H1 (cell line): Measurements from ENCODE around the gene RAB10. TPM values are rescaled to one million over a fixed set of nuclear protein-coding genes. Genes with fewer than 3 reads are reported as not detected.

Experiments
- CTCF ChIA-PET: fragments of 300-600 bp; sonication (Branson Sonifier 250); formaldehyde crosslinking; loops from one replicate; lab custom pipeline; 2021; ENCODE audit not compliant: partially characterized antibody; lab: Charles Lee
- POLR2A ChIA-PET: fragments of 300-600 bp; sonication (Branson Sonifier 250); formaldehyde crosslinking; loops from one replicate; lab custom pipeline; 2021; ENCODE audit warnings: inconsistent platforms; ENCODE audit not compliant: partially characterized antibody; lab: Charles Lee
- DNase-seq, 2 experiments: peaks; one replicate each; pipeline versions ENCODE4 v3.0.0 to v3.0.0-alpha.2; 2010 to 2022; ENCODE audit warnings: low spot score in 2 of 2, low read depth in 1 of 2, mixed read lengths in 1 of 2
- FAIRE-seq: peaks from 2 replicates; lab custom pipeline; 2011; peaks lifted over from hg19 to GRCh38; lab: Jason Lieb, UNC
- H2AFZ ChIP-seq: 2 replicates; pipeline ENCODE4 v1.8.1; 2012; ENCODE audit warnings: low read length, inconsistent platforms
- H2AK5ac ChIP-seq: 2 replicates; pipeline ENCODE4 v1.6.1; 2013; ENCODE audit warnings: low read depth, low read length
- H2BK120ac ChIP-seq: replicated peaks from 2 replicates; pipeline ENCODE3; 2013; ENCODE audit warnings: low read depth, low read length, inconsistent platforms
- H2BK12ac ChIP-seq: 2 replicates; pipeline ENCODE4 v1.6.1; 2013; ENCODE audit warnings: low read depth, low read length
- H2BK15ac ChIP-seq: 2 replicates; pipeline ENCODE4 v1.6.1; 2013; ENCODE audit warnings: low read length
- H2BK20ac ChIP-seq: 2 replicates; pipeline ENCODE4 v1.6.1; 2013; ENCODE audit warnings: low read length
- H2BK5ac ChIP-seq: 2 replicates; pipeline ENCODE4 v1.6.1; 2013; ENCODE audit warnings: low read depth, low read length
- H3K14ac ChIP-seq: 2 replicates; pipeline ENCODE4 v1.6.1; 2013; ENCODE audit warnings: inconsistent platforms; ENCODE audit not compliant: insufficient read length
- H3K18ac ChIP-seq: 2 replicates; pipeline ENCODE4 v1.6.1; 2013; ENCODE audit warnings: low read length; ENCODE audit errors: extremely low read depth
- H3K23ac ChIP-seq: 2 replicates; pipeline ENCODE4 v1.6.1; 2013; ENCODE audit warnings: inconsistent platforms; ENCODE audit not compliant: insufficient read length
- H3K23me2 ChIP-seq: 2 replicates; pipeline ENCODE4 v1.6.1; 2013; ENCODE audit warnings: low read depth, low read length
- H3K27ac ChIP-seq: 2 replicates; pipeline ENCODE4 v1.6.1; 2011; ENCODE audit warnings: low read depth, low read length, inconsistent platforms
- H3K27me3 ChIP-seq, 4 experiments: replicated peaks in 1 of 4; 1 replicate in 1 of 4; 2 replicates in 3 of 4; pipeline versions ENCODE4 v1.6.1 to v1.8.1; 2011 to 2013; ENCODE audit warnings: low read length in 3 of 4, mild to moderate bottlenecking in 3 of 4, inconsistent platforms in 2 of 4, mixed read lengths in 2 of 4, moderate library complexity in 1 of 4; ENCODE audit not compliant: control insufficient read depth in 3 of 4, insufficient read depth in 3 of 4; ENCODE audit errors: extremely low read depth in 1 of 4
- H3K36me3 ChIP-seq, 4 experiments: 2 replicates each; pipeline versions ENCODE4 v1.6.1 to v1.8.1; 2011 to 2013; ENCODE audit warnings: mild to moderate bottlenecking in 4 of 4, low read length in 3 of 4, moderate library complexity in 2 of 4, control low read depth in 1 of 4, inconsistent platforms in 1 of 4; ENCODE audit not compliant: insufficient read depth in 4 of 4, control insufficient read depth in 2 of 4
- H3K4ac ChIP-seq: replicated peaks from 2 replicates; pipeline ENCODE3; 2013; ENCODE audit warnings: low read length, low read depth, mixed read lengths, inconsistent platforms; ENCODE audit not compliant: insufficient read length
- H3K4me1 ChIP-seq, 4 experiments: replicated peaks in 1 of 4; 1 replicate in 1 of 4; 2 replicates in 3 of 4; pipeline versions ENCODE4 v1.6.1 to v1.8.1; 2011 to 2013; ENCODE audit warnings: low read length in 3 of 4, inconsistent platforms in 2 of 4, mixed read lengths in 1 of 4; ENCODE audit not compliant: insufficient read depth in 4 of 4, control insufficient read depth in 3 of 4
- H3K4me2 ChIP-seq, 2 experiments: 2 replicates each; pipeline versions ENCODE4 v1.6.1 to v1.8.1; 2011 to 2013; ENCODE audit warnings: low read depth in 2 of 2, low read length in 2 of 2, control low read depth in 1 of 2, inconsistent platforms in 1 of 2, mild to moderate bottlenecking in 1 of 2; ENCODE audit not compliant: insufficient read depth in 1 of 2
- H3K4me3 ChIP-seq, 4 experiments: fragments of 200-600, 300-600 bp in 1 of 4; sonication (generic), shearing (Covaris generic), sonication (Bioruptor Twin) in 1 of 4; 2 replicates each; pipeline versions ENCODE4 v1.5.1 to v1.8.1; 2011 to 2016; ENCODE audit warnings: low read length in 4 of 4, low read depth in 3 of 4, control low read depth in 2 of 4, inconsistent platforms in 2 of 4, mild to moderate bottlenecking in 2 of 4, mixed read lengths in 1 of 4, moderate library complexity in 1 of 4; ENCODE audit not compliant: insufficient read depth in 2 of 4; ENCODE audit errors: extremely low read depth in 1 of 4
- H3K56ac ChIP-seq: replicated peaks from 2 replicates; pipeline ENCODE3; 2013; ENCODE audit warnings: low read depth, mild to moderate bottlenecking, mixed read lengths, low read length, inconsistent platforms; ENCODE audit not compliant: insufficient read length
- H3K79me1 ChIP-seq: 2 replicates; pipeline ENCODE4 v1.6.1; 2013; ENCODE audit warnings: low read depth, low read length, control low read depth
- H3K79me2 ChIP-seq, 2 experiments: 2 replicates each; pipeline versions ENCODE4 v1.6.1 to v1.8.1; 2012 to 2013; ENCODE audit warnings: low read length in 2 of 2, mild to moderate bottlenecking in 2 of 2, inconsistent platforms in 1 of 2; ENCODE audit not compliant: insufficient read depth in 2 of 2, control insufficient read depth in 1 of 2
- H3K9ac ChIP-seq, 4 experiments: replicated peaks in 1 of 4; 1 replicate in 1 of 4; 2 replicates in 3 of 4; pipeline versions ENCODE4 v1.6.1 to v1.8.1; 2011 to 2013; ENCODE audit warnings: low read depth in 3 of 4, low read length in 3 of 4, control low read depth in 2 of 4, mild to moderate bottlenecking in 2 of 4, moderate library complexity in 2 of 4, inconsistent platforms in 1 of 4; ENCODE audit errors: extremely low read depth in 1 of 4
- H3K9me3 ChIP-seq, 2 experiments: 2 replicates each; pipeline versions ENCODE4 v1.6.1 to v1.8.1; 2012 to 2013; ENCODE audit warnings: mild to moderate bottlenecking in 2 of 2, moderate library complexity in 2 of 2, control low read depth in 1 of 2, inconsistent platforms in 1 of 2, low read depth in 1 of 2, low read length in 1 of 2, mixed read lengths in 1 of 2; ENCODE audit not compliant: insufficient read depth in 2 of 2
- H4K20me1 ChIP-seq, 2 experiments: replicated peaks in 1 of 2; 2 replicates each; pipeline versions ENCODE3 to v1.8.1; 2011 to 2013; ENCODE audit warnings: inconsistent platforms in 2 of 2, low read length in 2 of 2, mild to moderate bottlenecking in 1 of 2; ENCODE audit not compliant: insufficient read depth in 2 of 2, control insufficient read depth in 1 of 2
- H4K5ac ChIP-seq: 2 replicates; pipeline ENCODE4 v1.6.1; 2013; ENCODE audit warnings: low read length, low read depth, mixed read lengths, inconsistent platforms; ENCODE audit not compliant: insufficient read length
- H4K8ac ChIP-seq: 2 replicates; pipeline ENCODE4 v1.8.0; 2013; ENCODE audit warnings: mild to moderate bottlenecking, moderate library complexity, low read length, inconsistent platforms; ENCODE audit not compliant: insufficient read depth; ENCODE audit errors: extremely low read depth
- H4K91ac ChIP-seq: replicated peaks from 2 replicates; pipeline ENCODE3; 2013; ENCODE audit warnings: low read length, mixed read lengths, inconsistent platforms; ENCODE audit not compliant: insufficient read length
- CBX5 ChIP-seq: fragments of 300-800, 300-1000 bp; sonication (generic); IDR thresholded peaks from 2 replicates; pipeline ENCODE4 v1.7.1; 2016; ENCODE audit warnings: antibody characterized with exemption, low read length, low read depth
- CEBPB ChIP-seq: IDR thresholded peaks from 2 replicates; pipeline ENCODE4 v1.6.1; 2012; ENCODE audit warnings: low read depth, low read length
- GABPA ChIP-seq: IDR thresholded peaks from 2 replicates; pipeline ENCODE4 v1.6.1; 2011; ENCODE audit warnings: mild to moderate bottlenecking, low read length, moderate library complexity, borderline replicate concordance; ENCODE audit not compliant: insufficient read depth
- TBP ChIP-seq: IDR thresholded peaks from 2 replicates; pipeline ENCODE4 v1.6.1; 2011; ENCODE audit warnings: low read depth, low read length, improper control_type of control experiment
- WGBS, 2 experiments: shearing (Covaris generic) in 1 of 2; methylation state at CpG; one replicate each; pipeline versions ENCODE4 v1.1.6 to v1.1.7; 2013 to 2015; ENCODE audit warnings: low lambda C conversion rate in 2 of 2, mixed read lengths in 2 of 2, inconsistent platforms in 1 of 2, low coverage in 1 of 2, missing lambda C conversion rate in 1 of 2; ENCODE audit not compliant: insufficient replicate concordance in 2 of 2, insufficient coverage in 1 of 2, insufficient read length in 1 of 2; ENCODE audit errors: extremely low coverage in 1 of 2, missing lambda C conversion rate in 1 of 2; 5-methylcytosine and 5-hydroxymethylcytosine counted together
- polyA plus RNA-seq, 7 experiments: library from polyadenylated mRNA; depleted of rRNA in 3 of 7; stranded (reverse) in 5 of 7; unstranded in 2 of 7; fragments of >200 nt in 5 of 7; fragments of 200-250 nt in 2 of 7; gene quantifications; 1 replicate in 5 of 7; 2 replicates in 1 of 7; 4 replicates in 1 of 7; pipeline versions ENCODE4 v1.2.1 to v1.2.3, GENCODE V29; 2011 to 2013; ENCODE audit warnings: missing spikeins in 2 of 7, mixed read lengths in 2 of 7
- total RNA-seq: library from RNA; stranded (reverse); fragmentation: NEBNext Ultra II Directional; extraction: Animal tissue kit (Norgen Biotek cat#: 25700); gene quantifications from 2 replicates; pipeline ENCODE4 v1.2.1, GENCODE V29; 2021

The RAB10 gene
- total and polyA plus RNA-seq, 2 of the 8 experiments (the other 6 are each of a cell fraction or from before 2014, with no cell fraction given), result 42.6 to 136 TPM

- H3K4ac ChIP-seq, result no peak overlapping the region
- H2BK12ac ChIP-seq, result no peak overlapping the region
- H3K23ac ChIP-seq, result no peak overlapping the region
- no peaks in the 10 kb centered on the region for H3K36me3 ChIP-seq
- H2AFZ ChIP-seq, result no peak overlapping the region
- no peaks in the 10 kb centered on the region for H3K4me1 ChIP-seq
- no peak overlapping the region for H2BK120ac ChIP-seq
- no peak overlapping the region for H3K18ac ChIP-seq
- no peaks in the 10 kb centered on the region for H3K79me1 ChIP-seq
- H3K4me2 ChIP-seq, result no peak overlapping the region
- H3K23me2 ChIP-seq, result no peaks in the 10 kb centered on the region
- H3K27ac ChIP-seq, result no peak overlapping the region
- H2BK15ac ChIP-seq, result no peak overlapping the region
- ChIA-PET POLR2A (no interaction called here), CTCF (interaction anchor here (0.6 to 11.3 kb wide), 11 partner anchors 26 to 579 kb away, joined by 3 to 92 read pairs (median 4); no protein-coding TSS in a partner anchor)
- no peak overlapping the region for H2BK20ac ChIP-seq
- H3K27me3 ChIP-seq, result no peaks in the 10 kb centered on the region; a peak in 1 of 7 replicates
- no peak overlapping the region for H4K91ac ChIP-seq
- H2BK5ac ChIP-seq, result no peak overlapping the region
- H4K8ac ChIP-seq, result no peak overlapping the region
- H3K14ac ChIP-seq, result no peak overlapping the region
- H2AK5ac ChIP-seq, result no peak overlapping the region
- no peaks in the 10 kb centered on the region for H4K20me1 ChIP-seq
- H3K9me3 ChIP-seq, result no peaks in the 10 kb centered on the region
- no peak overlapping the region for H3K9ac ChIP-seq
- no peak for DNase-seq
- no peak overlapping the region for H3K56ac ChIP-seq
- no peak overlapping the region for H4K5ac ChIP-seq
- FAIRE-seq, result no peak
- no peak overlapping the region for H3K4me3 ChIP-seq
- 76% methylated on average over 2 of the region's 2 CpGs; no CpG with 5 or more reads in 1 of the 2 experiments for WGBS, 2 experiments
- no peaks in the 10 kb centered on the region for H3K79me2 ChIP-seq
- TF ChIP-seq CBX5 (no peak), TBP (no peak), GABPA (no peak), CEBPB (no peak)
These were observed 114.6 kb downstream of the RAB10 start for GRCh38 chr2:26148501-26148900.
